ENCODE data around the gene DEDD.
"Not testable (repeated sequence)": the region's sequence is repeated elsewhere in the genome, so short reads cannot be mapped to it uniquely, and the experiment has no call there.

DEDD gene

GRCh38 chr1:161121042-161121650 lies 11.3 kb downstream of the DEDD start:
- DNase-seq (ENCODE audit: insufficient read length, low spot score) (no peak), FAIRE-seq (no peak)
- TF ChIP-seq PAX5 (IDR thresholded peaks at IDR 0.05; ENCODE audit: insufficient read depth, low read length, severe bottlenecking) = no peak
- TF ChIP-seq POU2F2 (IDR thresholded peaks at IDR 0.05; ENCODE audit: low read depth, low read length) = no peak
- no peak for TF ChIP-seq SPI1 (IDR thresholded peaks at IDR 0.05; ENCODE audit: low read depth, low read length)
- TF ChIP-seq POLR2A (IDR thresholded peaks at IDR 0.05; ENCODE audit: low read depth, low read length) = no peak
- no peak for TF ChIP-seq TAF1 (IDR thresholded peaks at IDR 0.05; ENCODE audit: low read depth, low read length)

GRCh38 chr1:161119092-161119903 lies 13.2 kb downstream of the DEDD start:
- FAIRE-seq (peak; percentile 50), DNase-seq (ENCODE audit: insufficient read length, low spot score) (peak; percentile 53)
- TF ChIP-seq SPI1 (IDR thresholded peaks at IDR 0.05; ENCODE audit: low read depth, low read length) = no peak
- no peak for TF ChIP-seq POU2F2 (IDR thresholded peaks at IDR 0.05; ENCODE audit: low read depth, low read length)
- TF ChIP-seq TAF1 (IDR thresholded peaks at IDR 0.05; ENCODE audit: low read depth, low read length) = no peak
- TF ChIP-seq POLR2A (IDR thresholded peaks at IDR 0.05; ENCODE audit: low read depth, low read length) = no peak; the same call in 1 of the 2 replicates
- TF ChIP-seq PAX5 (IDR thresholded peaks at IDR 0.05; ENCODE audit: insufficient read depth, low read length, severe bottlenecking) = no peak

- peak; percentile 98 for FAIRE-seq
- TF ChIP-seq POLR2AphosphoS5 (IDR thresholded peaks at IDR 0.05; ENCODE audit: low read depth, low read length) (peak; percentile 90), POU2F2 (IDR thresholded peaks at IDR 0.05; ENCODE audit: low read depth, low read length) (0 out of 2 replicates have a peak, but pooled peaks have one; percentile 48), PAX5 (IDR thresholded peaks at IDR 0.05; ENCODE audit: insufficient read depth, low read length, severe bottlenecking) (no peak), TAF1 (IDR thresholded peaks at IDR 0.05; ENCODE audit: low read depth, low read length) (peak; percentile 96), POLR2A (IDR thresholded peaks at IDR 0.05; ENCODE audit: low read depth, low read length) (peak; percentile 80), SPI1 (IDR thresholded peaks at IDR 0.05; ENCODE audit: low read depth, low read length) (no peak)
- DNase-seq (ENCODE audit: insufficient read length, low spot score) = peak; percentile 88
These were observed 14.5 kb downstream of the DEDD start, which contains the start of the genes NIT1 and PFDN2 for GRCh38 chr1:161117759-161118581. NIT1 (plus strand) TSS chr1:161118105; CDS start chr1:161118177, 72 bp downstream. PFDN2 (minus strand) TSS chr1:161118037; CDS start chr1:161118026, 11 bp downstream.

- FAIRE-seq; DNase-seq (ENCODE audit: insufficient read length, low spot score): not testable (repeated sequence)
These were observed 16.5 kb downstream of the DEDD start for GRCh38 chr1:161115961-161116360.

- TF ChIP-seq TAF1 (IDR thresholded peaks at IDR 0.05; ENCODE audit: low read depth, low read length) (no peak), POLR2AphosphoS5 (IDR thresholded peaks at IDR 0.05; ENCODE audit: low read depth, low read length) (no peak), PAX5 (IDR thresholded peaks at IDR 0.05; ENCODE audit: insufficient read depth, low read length, severe bottlenecking) (no peak), POU2F2 (IDR thresholded peaks at IDR 0.05; ENCODE audit: low read depth, low read length) (no peak), POLR2A (IDR thresholded peaks at IDR 0.05; ENCODE audit: low read depth, low read length) (no peak), SPI1 (IDR thresholded peaks at IDR 0.05; ENCODE audit: low read depth, low read length) (no peak)
- DNase-seq (ENCODE audit: insufficient read length, low spot score) = no peak
- peak; percentile 65 for FAIRE-seq
These were observed 17.2 kb downstream of the DEDD start for GRCh38 chr1:161115132-161115711.

GRCh38 chr1:161114556-161114955 lies 17.9 kb downstream of the DEDD start:
- FAIRE-seq (no peak), DNase-seq (ENCODE audit: insufficient read length, low spot score) (no peak)
- TF ChIP-seq POU2F2 (IDR thresholded peaks at IDR 0.05; ENCODE audit: low read depth, low read length) (no peak), POLR2AphosphoS5 (IDR thresholded peaks at IDR 0.05; ENCODE audit: low read depth, low read length) (no peak), TAF1 (IDR thresholded peaks at IDR 0.05; ENCODE audit: low read depth, low read length) (no peak), SPI1 (IDR thresholded peaks at IDR 0.05; ENCODE audit: low read depth, low read length) (no peak), PAX5 (IDR thresholded peaks at IDR 0.05; ENCODE audit: insufficient read depth, low read length, severe bottlenecking) (no peak), POLR2A (IDR thresholded peaks at IDR 0.05; ENCODE audit: low read depth, low read length) (no peak)

- DNase-seq (ENCODE audit: insufficient read length, low spot score) (no peak), FAIRE-seq (no peak)
- TF ChIP-seq SPI1 (IDR thresholded peaks at IDR 0.05; ENCODE audit: low read depth, low read length) = no peak
- TF ChIP-seq POLR2A (IDR thresholded peaks at IDR 0.05; ENCODE audit: low read depth, low read length) = no peak
- TF ChIP-seq POLR2AphosphoS5 (IDR thresholded peaks at IDR 0.05; ENCODE audit: low read depth, low read length) = no peak
- TF ChIP-seq POU2F2 (IDR thresholded peaks at IDR 0.05; ENCODE audit: low read depth, low read length) = no peak
- no peak for TF ChIP-seq TAF1 (IDR thresholded peaks at IDR 0.05; ENCODE audit: low read depth, low read length)
- no peak for TF ChIP-seq PAX5 (IDR thresholded peaks at IDR 0.05; ENCODE audit: insufficient read depth, low read length, severe bottlenecking)
These were observed 18.6 kb downstream of the DEDD start for GRCh38 chr1:161113915-161114314.

GRCh38 chr1:161111527-161111926 lies 20.9 kb downstream of the DEDD start:
- FAIRE-seq (no peak), DNase-seq (ENCODE audit: insufficient read length, low spot score) (no peak)
- TF ChIP-seq TAF1 (IDR thresholded peaks at IDR 0.05; ENCODE audit: low read depth, low read length) (no peak), POLR2A (IDR thresholded peaks at IDR 0.05; ENCODE audit: low read depth, low read length) (no peak), POLR2AphosphoS5 (IDR thresholded peaks at IDR 0.05; ENCODE audit: low read depth, low read length) (no peak), POU2F2 (IDR thresholded peaks at IDR 0.05; ENCODE audit: low read depth, low read length) (no peak), PAX5 (IDR thresholded peaks at IDR 0.05; ENCODE audit: insufficient read depth, low read length, severe bottlenecking) (no peak), SPI1 (IDR thresholded peaks at IDR 0.05; ENCODE audit: low read depth, low read length) (no peak)

GRCh38 chr1:161111117-161111516 lies 21.4 kb downstream of the DEDD start:
- TF ChIP-seq PAX5 (IDR thresholded peaks at IDR 0.05; ENCODE audit: insufficient read depth, low read length, severe bottlenecking) (no peak), POLR2A (IDR thresholded peaks at IDR 0.05; ENCODE audit: low read depth, low read length) (no peak), SPI1 (IDR thresholded peaks at IDR 0.05; ENCODE audit: low read depth, low read length) (no peak), POU2F2 (IDR thresholded peaks at IDR 0.05; ENCODE audit: low read depth, low read length) (no peak), TAF1 (IDR thresholded peaks at IDR 0.05; ENCODE audit: low read depth, low read length) (no peak), POLR2AphosphoS5 (IDR thresholded peaks at IDR 0.05; ENCODE audit: low read depth, low read length) (no peak)
- FAIRE-seq = no peak
- no peak for DNase-seq (ENCODE audit: insufficient read length, low spot score)

Measured in GM12891 (cell line).